Neural cell (in vitro differentiated cells): Measurements from ENCODE around the gene ITIH4. TPM values are rescaled to one million over a fixed set of nuclear protein-coding genes. Genes with fewer than 3 reads are reported as not detected.

ENCODE experiments used
- H2AFZ ChIP-seq: fragments of 200-600, 300-800 bp; sonication (generic), shearing (Covaris generic); 2 replicates; pipeline ENCODE4 v1.6.0; 2014; ENCODE audit warnings: low read depth, mild to moderate bottlenecking, antibody characterized with exemption, low read length, moderate library complexity
- H3F3A ChIP-seq: fragments of 200-600 bp; shearing (Covaris generic); 2 replicates; pipeline ENCODE4 v1.6.1; 2016; ENCODE audit warnings: mild to moderate bottlenecking, moderate library complexity, mixed read lengths, antibody characterized with exemption, low read length; ENCODE audit not compliant: insufficient read depth, poor library complexity, severe bottlenecking
- H3K27ac ChIP-seq: fragments of 200-600, 300-800 bp; sonication (generic), shearing (Covaris generic); 2 replicates; pipeline ENCODE4 v1.5.1; 2014; ENCODE audit warnings: mild to moderate bottlenecking, low read length, moderate library complexity
- H3K27me3 ChIP-seq: fragments of 300-800, 200-600 bp; sonication (generic), shearing (Covaris generic); 2 replicates; pipeline ENCODE4 v1.6.0; 2014; ENCODE audit warnings: mild to moderate bottlenecking, low read depth, low read length, moderate library complexity; ENCODE audit not compliant: insufficient read depth
- H3K36me3 ChIP-seq: fragments of 300-800, 200-600 bp; sonication (generic), shearing (Covaris generic); 2 replicates; pipeline ENCODE4 v1.5.1; 2014; ENCODE audit warnings: mild to moderate bottlenecking, antibody characterized with exemption, low read length, moderate library complexity; ENCODE audit not compliant: insufficient read depth
- H3K4me2 ChIP-seq: fragments of 300-800, 200-600 bp; sonication (generic), shearing (Covaris generic); 2 replicates; pipeline ENCODE4 v1.6.0; 2014; ENCODE audit warnings: mild to moderate bottlenecking, low read length
- H3K4me3 ChIP-seq: fragments of 300-800, 200-600 bp; sonication (generic), shearing (Covaris generic); 2 replicates; pipeline ENCODE4 v1.5.1; 2014; ENCODE audit warnings: mild to moderate bottlenecking, low read length, moderate library complexity
- H3K79me2 ChIP-seq: fragments of 200-600 bp; shearing (Covaris generic); replicated peaks from 2 replicates; pipeline ENCODE4 v1.6.0; 2014; ENCODE audit warnings: mild to moderate bottlenecking, low read length, moderate library complexity; ENCODE audit not compliant: insufficient read depth
- H3K9ac ChIP-seq: fragments of 300-800, 200-600 bp; sonication (generic), shearing (Covaris generic); 2 replicates; pipeline ENCODE4 v1.6.1; 2016; ENCODE audit warnings: mild to moderate bottlenecking, low read length, mixed read lengths
- H3K9me2 ChIP-seq: fragments of 200-600 bp; shearing (Covaris generic); 2 replicates; pipeline ENCODE4 v1.6.1; 2016; ENCODE audit warnings: mild to moderate bottlenecking, low read length, mixed read lengths; ENCODE audit not compliant: insufficient read depth
- H3K9me3 ChIP-seq: fragments of 200-600, 300-800 bp; sonication (generic), shearing (Covaris generic); 2 replicates; pipeline ENCODE4 v1.6.1; 2016; ENCODE audit warnings: mild to moderate bottlenecking, mixed run types, low read length, moderate library complexity, mixed read lengths
- H4K20me1 ChIP-seq: fragments of 200-600 bp; shearing (Covaris generic); 2 replicates; pipeline ENCODE4 v1.6.1; 2016; ENCODE audit warnings: mild to moderate bottlenecking, mixed run types; ENCODE audit not compliant: insufficient read depth
- EP300 ChIP-seq: fragments of 450-650 bp; conservative IDR thresholded peaks from 2 replicates; pipeline ENCODE4 v1.6.1; 2014; ENCODE audit warnings: antibody characterized with exemption, mild to moderate bottlenecking, moderate library complexity; ENCODE audit not compliant: poor library complexity, severe bottlenecking
- EZH2 ChIP-seq: fragments of 200-600, 300-800 bp; shearing (Covaris generic), sonication (generic); IDR thresholded peaks from 2 replicates; pipeline ENCODE4 v1.6.1; 2014; ENCODE audit warnings: antibody characterized with exemption, low read length, borderline replicate concordance, mild to moderate bottlenecking; ENCODE audit not compliant: insufficient read depth, poor library complexity, severe bottlenecking
- MXI1 ChIP-seq: fragments of 450-650 bp; conservative IDR thresholded peaks from 2 replicates; pipeline ENCODE4 v1.6.1; 2014; ENCODE audit warnings: antibody characterized with exemption, mild to moderate bottlenecking; ENCODE audit not compliant: poor library complexity, severe bottlenecking
- POLR2AphosphoS5 ChIP-seq: IDR thresholded peaks from 2 replicates; pipeline ENCODE4 v1.6.1; 2012
- RAD21 ChIP-seq: fragments of 450-650 bp; conservative IDR thresholded peaks from 2 replicates; pipeline ENCODE4 v1.6.1; 2014; ENCODE audit warnings: antibody characterized with exemption, mild to moderate bottlenecking, moderate library complexity
- SMC3 ChIP-seq: fragments of 450-650 bp; conservative IDR thresholded peaks from 2 replicates; pipeline ENCODE4 v1.6.1; 2014; ENCODE audit warnings: antibody characterized with exemption, mild to moderate bottlenecking, moderate library complexity; ENCODE audit not compliant: poor library complexity
- TAF1 ChIP-seq: IDR thresholded peaks from 2 replicates; pipeline ENCODE4 v1.6.1; 2012; ENCODE audit warnings: low read depth
- polyA plus RNA-seq: library from polyadenylated mRNA; depleted of rRNA; stranded (reverse); fragments of >200 nt; gene quantifications from 2 replicates; pipeline ENCODE4 v1.2.3, GENCODE V29; 2014
- TF ChIP-seq, protein P1 (sequence below): fragments of 450-650 bp; IDR thresholded peaks from 2 replicates; pipeline ENCODE4 v1.5.1; 2014; ENCODE audit warnings: antibody characterized with exemption, mild to moderate bottlenecking, moderate library complexity; ENCODE audit not compliant: poor library complexity, severe bottlenecking
- TF ChIP-seq, protein P2 (sequence below): IDR thresholded peaks from 2 replicates; pipeline ENCODE4 v1.6.1; 2012; ENCODE audit warnings: borderline replicate concordance

Gene ITIH4
- polyA plus RNA-seq, 1 donor from 2014 or later = 16.3 TPM

DNA sequence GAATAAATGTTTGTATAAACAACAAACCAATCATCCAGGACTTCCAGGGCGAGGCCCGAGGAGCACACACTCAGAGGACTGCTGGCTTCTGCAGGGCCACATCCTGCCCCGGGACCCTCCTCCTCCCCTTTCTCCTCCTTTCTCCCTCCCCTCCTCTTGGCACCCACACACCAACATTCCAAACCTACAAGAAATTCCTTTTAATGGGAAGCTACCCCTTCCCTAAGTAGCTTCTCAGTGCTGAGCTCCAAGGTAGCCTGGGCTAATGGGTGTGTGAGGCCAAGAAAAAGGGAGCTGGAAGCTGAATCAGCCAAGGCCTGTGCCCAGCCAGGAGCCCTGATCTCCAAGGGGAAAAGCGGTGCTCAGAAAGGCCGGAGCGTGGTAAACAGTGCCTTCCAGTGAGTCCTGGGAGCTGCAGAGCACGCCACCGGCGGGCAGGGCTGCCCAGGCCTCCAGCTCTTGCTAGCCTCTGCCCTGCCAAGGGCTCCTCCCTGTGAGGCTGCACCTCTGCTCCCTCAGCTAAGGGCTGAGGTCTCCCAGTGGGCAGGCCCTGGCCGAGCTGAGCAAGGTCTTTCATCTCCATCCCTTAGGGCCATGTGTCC is 32.0 kb downstream of the ITIH4 start:
- no peak for TF ChIP-seq SMC3
- TF ChIP-seq TAF1 = no peak
- no peak for TF ChIP-seq POLR2AphosphoS5
- Histone ChIP-seq H3K9ac (no peak overlapping the region), H3F3A (no peaks in the 10 kb centered on the region), H3K27ac (no peak overlapping the region), H4K20me1 (no peaks in the 10 kb centered on the region), H3K36me3 (no peaks in the 10 kb centered on the region), H3K79me2 (no peaks in the 10 kb centered on the region), H3K27me3 (no peaks in the 10 kb centered on the region), H3K9me3 (no peaks in the 10 kb centered on the region), H3K4me2 (no peak overlapping the region), H2AFZ (no peak overlapping the region), H3K9me2 (no peaks in the 10 kb centered on the region), H3K4me3 (no peak overlapping the region)

DNA sequence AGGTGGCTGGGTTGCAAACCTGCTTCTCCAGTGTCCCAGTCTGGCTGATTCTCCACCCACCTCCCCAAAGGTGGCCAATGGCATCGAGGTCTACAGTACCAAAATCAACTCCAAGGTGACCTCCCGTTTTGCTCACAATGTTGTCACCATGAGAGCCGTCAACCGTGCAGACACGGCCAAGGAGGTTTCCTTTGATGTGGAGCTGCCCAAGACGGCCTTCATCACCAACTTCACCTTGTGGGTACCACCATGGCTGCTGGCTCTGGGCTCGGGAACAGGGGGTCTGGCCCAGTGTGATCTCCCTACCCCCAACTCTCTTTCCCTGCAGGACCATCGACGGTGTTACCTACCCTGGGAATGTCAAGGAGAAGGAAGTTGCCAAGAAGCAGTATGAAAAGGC is 34.1 kb downstream of the ITIH4 start:
- H2AFZ ChIP-seq = no peak overlapping the region
- no peaks in the 10 kb centered on the region for H3K9me2 ChIP-seq
- no peak overlapping the region for H3K9ac ChIP-seq
- H3K36me3 ChIP-seq = no peaks in the 10 kb centered on the region
- H3K4me2 ChIP-seq = no peak overlapping the region
- H3K27ac ChIP-seq = no peak overlapping the region
- TF ChIP-seq RAD21 = no peak
- no peak for TF ChIP-seq SMC3
- TF ChIP-seq, protein P1, sequence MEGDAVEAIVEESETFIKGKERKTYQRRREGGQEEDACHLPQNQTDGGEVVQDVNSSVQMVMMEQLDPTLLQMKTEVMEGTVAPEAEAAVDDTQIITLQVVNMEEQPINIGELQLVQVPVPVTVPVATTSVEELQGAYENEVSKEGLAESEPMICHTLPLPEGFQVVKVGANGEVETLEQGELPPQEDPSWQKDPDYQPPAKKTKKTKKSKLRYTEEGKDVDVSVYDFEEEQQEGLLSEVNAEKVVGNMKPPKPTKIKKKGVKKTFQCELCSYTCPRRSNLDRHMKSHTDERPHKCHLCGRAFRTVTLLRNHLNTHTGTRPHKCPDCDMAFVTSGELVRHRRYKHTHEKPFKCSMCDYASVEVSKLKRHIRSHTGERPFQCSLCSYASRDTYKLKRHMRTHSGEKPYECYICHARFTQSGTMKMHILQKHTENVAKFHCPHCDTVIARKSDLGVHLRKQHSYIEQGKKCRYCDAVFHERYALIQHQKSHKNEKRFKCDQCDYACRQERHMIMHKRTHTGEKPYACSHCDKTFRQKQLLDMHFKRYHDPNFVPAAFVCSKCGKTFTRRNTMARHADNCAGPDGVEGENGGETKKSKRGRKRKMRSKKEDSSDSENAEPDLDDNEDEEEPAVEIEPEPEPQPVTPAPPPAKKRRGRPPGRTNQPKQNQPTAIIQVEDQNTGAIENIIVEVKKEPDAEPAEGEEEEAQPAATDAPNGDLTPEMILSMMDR = no peak
- no peak for TF ChIP-seq POLR2AphosphoS5
- no peak for TF ChIP-seq EP300
- TF ChIP-seq, protein P2, sequence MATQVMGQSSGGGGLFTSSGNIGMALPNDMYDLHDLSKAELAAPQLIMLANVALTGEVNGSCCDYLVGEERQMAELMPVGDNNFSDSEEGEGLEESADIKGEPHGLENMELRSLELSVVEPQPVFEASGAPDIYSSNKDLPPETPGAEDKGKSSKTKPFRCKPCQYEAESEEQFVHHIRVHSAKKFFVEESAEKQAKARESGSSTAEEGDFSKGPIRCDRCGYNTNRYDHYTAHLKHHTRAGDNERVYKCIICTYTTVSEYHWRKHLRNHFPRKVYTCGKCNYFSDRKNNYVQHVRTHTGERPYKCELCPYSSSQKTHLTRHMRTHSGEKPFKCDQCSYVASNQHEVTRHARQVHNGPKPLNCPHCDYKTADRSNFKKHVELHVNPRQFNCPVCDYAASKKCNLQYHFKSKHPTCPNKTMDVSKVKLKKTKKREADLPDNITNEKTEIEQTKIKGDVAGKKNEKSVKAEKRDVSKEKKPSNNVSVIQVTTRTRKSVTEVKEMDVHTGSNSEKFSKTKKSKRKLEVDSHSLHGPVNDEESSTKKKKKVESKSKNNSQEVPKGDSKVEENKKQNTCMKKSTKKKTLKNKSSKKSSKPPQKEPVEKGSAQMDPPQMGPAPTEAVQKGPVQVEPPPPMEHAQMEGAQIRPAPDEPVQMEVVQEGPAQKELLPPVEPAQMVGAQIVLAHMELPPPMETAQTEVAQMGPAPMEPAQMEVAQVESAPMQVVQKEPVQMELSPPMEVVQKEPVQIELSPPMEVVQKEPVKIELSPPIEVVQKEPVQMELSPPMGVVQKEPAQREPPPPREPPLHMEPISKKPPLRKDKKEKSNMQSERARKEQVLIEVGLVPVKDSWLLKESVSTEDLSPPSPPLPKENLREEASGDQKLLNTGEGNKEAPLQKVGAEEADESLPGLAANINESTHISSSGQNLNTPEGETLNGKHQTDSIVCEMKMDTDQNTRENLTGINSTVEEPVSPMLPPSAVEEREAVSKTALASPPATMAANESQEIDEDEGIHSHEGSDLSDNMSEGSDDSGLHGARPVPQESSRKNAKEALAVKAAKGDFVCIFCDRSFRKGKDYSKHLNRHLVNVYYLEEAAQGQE = no peak
- no peak for TF ChIP-seq EZH2
- TF ChIP-seq TAF1 = no peak
- TF ChIP-seq MXI1 = no peak
- no peaks in the 10 kb centered on the region for H3F3A ChIP-seq
- no peaks in the 10 kb centered on the region for H3K79me2 ChIP-seq
- no peaks in the 10 kb centered on the region for H3K9me3 ChIP-seq
- no peaks in the 10 kb centered on the region for H4K20me1 ChIP-seq
- no peaks in the 10 kb centered on the region for H3K27me3 ChIP-seq
- no peak overlapping the region for H3K4me3 ChIP-seq
